NT2/D1 (cell line): ENCODE data around the gene RUNX2.
"Not testable (repeated sequence)": the region's sequence is repeated elsewhere in the genome, so short reads cannot be mapped to it uniquely, and the experiment has no call there.

Source experiments
- DNase-seq: peaks from one replicate; pipeline ENCODE4 v3.0.0-alpha.2; 2011; ENCODE audit warnings: low read depth, low spot score
- H3K27me3 ChIP-seq: 2 replicates; pipeline ENCODE4 v1.6.0; 2011; ENCODE audit warnings: mild to moderate bottlenecking; ENCODE audit not compliant: insufficient read length, insufficient read depth
- H3K36me3 ChIP-seq: 2 replicates; pipeline ENCODE4 v1.6.1; 2011; ENCODE audit warnings: mild to moderate bottlenecking, low read length, mixed read lengths; ENCODE audit not compliant: insufficient read depth, insufficient read length
- H3K4me1 ChIP-seq: 2 replicates; pipeline ENCODE4 v1.5.1; 2011; ENCODE audit not compliant: insufficient read depth, insufficient read length
- H3K4me3 ChIP-seq: 2 replicates; pipeline ENCODE4 v1.5.1; 2011; ENCODE audit warnings: low read depth; ENCODE audit not compliant: insufficient read length
- H3K9ac ChIP-seq: 2 replicates; pipeline ENCODE4 v1.6.0; 2011; ENCODE audit warnings: low read depth; ENCODE audit not compliant: insufficient read length
- H3K9me3 ChIP-seq: 2 replicates; pipeline ENCODE4 v1.5.1; 2011; ENCODE audit warnings: mild to moderate bottlenecking, low read length; ENCODE audit not compliant: insufficient read depth
- SUZ12 ChIP-seq: IDR thresholded peaks from 2 replicates; pipeline ENCODE4 v1.6.1; 2011; ENCODE audit not compliant: insufficient read length, insufficient read depth; ENCODE audit errors: extremely low read depth
- YY1 ChIP-seq: IDR thresholded peaks from 2 replicates; pipeline ENCODE4 v1.6.1; 2011; ENCODE audit not compliant: insufficient read length, insufficient read depth
- ZNF274 ChIP-seq: IDR thresholded peaks from 2 replicates; pipeline ENCODE4 v1.6.1; 2011; ENCODE audit warnings: mild to moderate bottlenecking, low read depth, low read length

Gene RUNX2

DNA sequence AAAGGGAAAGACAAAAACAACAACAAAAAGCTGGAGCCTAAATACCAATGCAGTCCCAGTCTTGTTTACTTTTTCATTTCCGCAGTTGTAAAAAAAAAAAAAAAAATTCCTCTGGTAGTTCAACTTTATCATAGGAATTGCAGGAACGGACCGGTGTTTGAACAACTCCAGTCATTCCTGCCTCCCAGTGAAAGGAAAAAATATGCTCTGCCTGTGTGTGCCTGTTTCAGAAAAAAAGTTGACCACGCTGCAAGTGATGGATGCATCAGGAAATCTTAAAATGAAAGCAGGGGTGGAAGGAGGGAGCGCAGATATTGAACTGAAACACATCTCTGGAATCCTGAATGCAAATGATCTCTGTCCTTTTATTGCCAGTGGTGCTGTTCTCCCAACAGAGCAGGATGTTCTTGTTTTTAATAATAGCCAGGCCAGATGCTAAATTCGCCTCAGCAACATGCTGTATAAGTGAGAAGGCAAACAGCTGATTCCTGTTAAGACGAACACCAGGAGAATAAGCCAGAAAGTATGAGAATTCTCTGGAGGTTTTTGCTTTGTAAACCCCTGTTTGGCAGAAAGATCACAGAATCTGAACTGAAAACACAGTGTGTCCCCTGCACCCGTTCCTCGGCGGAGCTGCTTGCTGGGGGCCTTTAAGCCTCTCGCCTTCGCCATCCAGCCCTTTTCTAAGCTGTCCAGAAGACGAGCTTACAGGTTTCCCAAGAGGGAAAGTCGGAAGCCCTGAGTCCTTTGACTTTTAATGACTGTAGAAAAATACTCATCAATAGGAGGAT is 228.0 kb downstream of the RUNX2 start:
- no peak overlapping the region for H3K4me3 ChIP-seq
- no peak overlapping the region for H3K9ac ChIP-seq
- H3K36me3 ChIP-seq: no peaks in the 10 kb centered on the region
- no peaks in the 10 kb centered on the region for H3K27me3 ChIP-seq
- TF ChIP-seq ZNF274 (no peak), SUZ12 (no peak), YY1 (no peak)
- H3K9me3 ChIP-seq: no peaks in the 10 kb centered on the region
- DNase-seq: no peak
- peaks cover 4% of the 10 kb centered on the region for H3K4me1 ChIP-seq

GRCh38 chr6:45556828-45557227 is 228.7 kb downstream of the RUNX2 start:
- Histone ChIP-seq H3K27me3 (no peaks in the 10 kb centered on the region), H3K9ac (no peak overlapping the region), H3K4me3 (no peak overlapping the region), H3K9me3 (no peaks in the 10 kb centered on the region), H3K36me3 (no peaks in the 10 kb centered on the region), H3K4me1 (peaks cover 4% of the 10 kb centered on the region)
- DNase-seq: no peak
- TF ChIP-seq SUZ12: no peak
- TF ChIP-seq ZNF274: no peak
- TF ChIP-seq YY1: no peak

- H3K27me3 ChIP-seq: no peaks in the 10 kb centered on the region
- H3K9me3 ChIP-seq: no peaks in the 10 kb centered on the region
- TF ChIP-seq YY1 (no peak), ZNF274 (no peak), SUZ12 (no peak)
- no peaks in the 10 kb centered on the region for H3K36me3 ChIP-seq
- DNase-seq: no peak
- no peak overlapping the region for H3K9ac ChIP-seq
- H3K4me3 ChIP-seq: no peak overlapping the region
- H3K4me1 ChIP-seq: peaks cover 4% of the 10 kb centered on the region
Measured at GRCh38 chr6:45557454-45557853, 229.3 kb downstream of the RUNX2 start.

DNA sequence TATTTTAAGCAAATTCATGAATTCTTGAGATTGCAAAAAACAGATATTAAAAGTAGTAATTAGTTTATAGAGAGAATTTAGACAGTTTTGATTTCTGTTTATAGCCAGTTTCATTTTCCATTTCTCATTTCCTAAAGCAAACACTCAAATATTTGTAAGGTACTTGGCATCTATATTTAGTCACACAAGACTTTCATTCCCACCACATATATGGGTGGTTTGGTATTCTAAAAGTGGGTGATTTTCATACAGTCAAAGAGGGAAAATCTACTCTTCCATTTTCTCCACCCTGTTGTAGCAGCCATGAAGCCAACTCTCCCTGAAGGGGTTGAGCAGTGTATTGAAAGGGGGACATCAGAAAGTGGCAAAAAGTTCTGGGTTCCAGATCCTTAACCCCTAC is 230.7 kb downstream of the RUNX2 start:
- no peak overlapping the region for H3K4me3 ChIP-seq
- TF ChIP-seq YY1: no peak
- no peak for TF ChIP-seq SUZ12
- TF ChIP-seq ZNF274: no peak
- no peak overlapping the region for H3K9ac ChIP-seq

GRCh38 chr6:45560321-45560820 is 232.2 kb downstream of the RUNX2 start:
- not testable (repeated sequence) for H3K4me1 ChIP-seq, H3K9ac ChIP-seq, H3K36me3 ChIP-seq, H3K9me3 ChIP-seq, H3K27me3 ChIP-seq, DNase-seq, H3K4me3 ChIP-seq

More for the DNA sequence above, 230.7 kb downstream of the RUNX2 start:
- Histone ChIP-seq H3K4me1 (peaks cover 4% of the 10 kb centered on the region), H3K9me3 (no peaks in the 10 kb centered on the region), H3K36me3 (no peaks in the 10 kb centered on the region), H3K27me3 (no peaks in the 10 kb centered on the region)
- DNase-seq: no peak

DNA sequence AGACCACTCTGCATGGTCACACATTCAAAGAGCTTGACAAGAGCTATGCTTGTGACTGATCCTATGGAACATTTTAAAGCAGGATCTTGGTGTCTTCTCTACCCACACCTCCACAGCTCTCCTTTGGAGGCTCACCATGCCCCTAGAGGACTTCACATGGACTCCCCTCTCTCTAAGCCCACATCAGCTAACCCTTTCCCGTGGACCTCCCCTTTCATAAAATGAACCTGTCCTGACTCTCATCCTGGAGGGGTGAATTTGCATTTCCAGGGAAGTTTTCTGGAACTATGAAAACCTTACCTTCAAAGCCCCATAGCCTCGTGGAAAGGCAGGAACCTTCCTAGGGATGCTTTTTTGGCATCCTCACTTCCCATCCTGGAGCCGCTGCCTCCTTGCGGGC is 234.0 kb downstream of the RUNX2 start:
- TF ChIP-seq ZNF274 (no peak), SUZ12 (no peak), YY1 (no peak)
- 0 out of 2 replicates have a peak, but pooled peaks cover 4% of the 10 kb centered on the region for H3K9me3 ChIP-seq
- no peak overlapping the region for H3K4me3 ChIP-seq
- H3K9ac ChIP-seq: no peak overlapping the region
- peaks cover 5% of the 10 kb centered on the region for H3K27me3 ChIP-seq
- H3K36me3 ChIP-seq: no peaks in the 10 kb centered on the region
- H3K4me1 ChIP-seq: no peaks in the 10 kb centered on the region
- no peak for DNase-seq

DNA sequence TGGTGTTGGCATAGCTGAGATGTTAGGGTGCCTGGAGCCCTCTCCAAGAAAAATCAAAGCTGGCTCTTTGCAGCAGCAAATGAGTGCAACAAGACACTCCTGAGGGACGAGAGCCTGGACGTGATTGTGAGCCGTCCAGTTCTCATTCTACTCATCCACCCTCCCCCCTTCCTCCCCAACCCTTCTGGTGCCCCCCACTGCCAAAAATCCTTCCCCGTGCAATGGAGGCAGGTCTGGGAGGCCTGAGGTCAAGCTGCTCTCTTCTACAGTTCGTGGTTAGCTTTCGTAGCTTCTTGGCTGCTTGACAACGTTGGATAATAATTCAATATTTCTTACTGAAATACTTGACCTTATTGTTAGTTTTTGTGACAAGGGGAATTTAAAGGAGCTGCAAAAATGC is 234.9 kb downstream of the RUNX2 start:
- Histone ChIP-seq H3K9ac (no peak overlapping the region), H3K4me3 (no peak overlapping the region), H3K9me3 (0 out of 2 replicates have a peak, but pooled peaks cover 4% of the 10 kb centered on the region), H3K36me3 (no peaks in the 10 kb centered on the region), H3K27me3 (peaks cover 5% of the 10 kb centered on the region), H3K4me1 (no peaks in the 10 kb centered on the region)
- TF ChIP-seq SUZ12 (no peak), ZNF274 (no peak), YY1 (no peak)
- DNase-seq: no peak
